ENCODE data around the gene TSEN15.
A peak's percentile ranks its signal among the peaks of the same experiment; 100 is the strongest.

Gene TSEN15

DNA sequence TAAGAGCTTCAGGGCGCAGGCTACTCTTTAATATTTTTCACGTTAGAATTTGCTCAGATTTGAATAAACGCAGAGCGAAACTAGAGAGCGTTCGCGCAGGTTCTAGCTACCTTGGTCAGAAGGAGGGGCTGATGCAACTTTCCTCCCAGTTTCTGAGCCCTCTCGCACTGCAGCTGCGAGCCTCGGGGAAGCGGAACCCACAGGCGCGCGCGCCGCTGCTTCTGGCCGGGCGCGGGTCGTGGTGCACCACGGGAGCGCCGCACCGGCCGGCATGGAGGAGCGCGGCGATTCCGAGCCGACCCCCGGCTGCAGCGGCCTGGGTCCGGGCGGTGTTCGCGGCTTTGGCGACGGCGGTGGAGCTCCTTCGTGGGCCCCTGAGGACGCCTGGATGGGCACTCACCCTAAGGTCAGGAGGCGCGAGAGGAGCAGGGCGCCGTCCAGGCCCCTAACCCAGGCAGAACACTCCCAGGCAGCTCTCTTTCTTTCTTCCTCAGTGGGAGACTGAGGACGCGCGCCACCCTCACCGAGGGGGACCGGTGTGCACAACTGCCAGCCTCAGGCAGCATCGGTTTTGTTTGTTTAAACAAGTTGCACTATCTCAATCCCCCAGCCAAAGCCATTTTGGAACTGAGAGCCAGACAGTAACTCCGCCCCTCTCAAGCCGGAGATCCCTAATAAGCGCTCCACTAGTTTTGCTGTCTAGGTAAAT is at the start of gene TSEN15:
TSEN15 (plus strand) TSS at position 246 of the 709 bp plus-strand sequence; CDS start at position 272, 26 bp downstream.
- Histone ChIP-seq H2AFZ (ENCODE audit: low read depth, low read length, severe bottlenecking) (peak within 1 kb of the TSS; percentile 91), H3K4me2 (ENCODE audit: low read depth, low read length, poor library complexity, severe bottlenecking) (peak within 1 kb of the TSS; percentile 84), H4K20me1 (ENCODE audit: low read depth, low read length) (no peaks in the 10 kb centered on the region), H3K9me2 (replicated peaks; ENCODE audit: insufficient read depth, low read length) (no peaks in the 10 kb centered on the region), H3F3A (ENCODE audit: insufficient read depth) (no peaks in the 10 kb centered on the region), H3K9me3 (ENCODE audit: insufficient read depth, low read length) (no peaks in the 10 kb centered on the region), H3K27ac (ENCODE audit: low read depth, low read length) (peak within 1 kb of the TSS; percentile 79), H3K36me3 (ENCODE audit: low read length) (peaks cover 4% of the 10 kb centered on the region; the same call in 1 of the 2 replicates), H3K79me2 (ENCODE audit: insufficient read depth, low read length) (peaks cover 9% of the 10 kb centered on the region; the same call in 1 of the 2 replicates), H3K4me3 (ENCODE audit: insufficient read depth, low read length, poor library complexity, severe bottlenecking) (peak within 1 kb of the TSS; percentile 75), H3K27me3 (ENCODE audit: low read length) (no peaks in the 10 kb centered on the region), H3K9ac (ENCODE audit: low read length) (peak within 1 kb of the TSS; percentile 84)
- no peak for TF ChIP-seq EZH2phosphoT487 (conservative IDR thresholded peaks at IDR 0.05; ENCODE audit: low read length)
- TF ChIP-seq, protein P1, sequence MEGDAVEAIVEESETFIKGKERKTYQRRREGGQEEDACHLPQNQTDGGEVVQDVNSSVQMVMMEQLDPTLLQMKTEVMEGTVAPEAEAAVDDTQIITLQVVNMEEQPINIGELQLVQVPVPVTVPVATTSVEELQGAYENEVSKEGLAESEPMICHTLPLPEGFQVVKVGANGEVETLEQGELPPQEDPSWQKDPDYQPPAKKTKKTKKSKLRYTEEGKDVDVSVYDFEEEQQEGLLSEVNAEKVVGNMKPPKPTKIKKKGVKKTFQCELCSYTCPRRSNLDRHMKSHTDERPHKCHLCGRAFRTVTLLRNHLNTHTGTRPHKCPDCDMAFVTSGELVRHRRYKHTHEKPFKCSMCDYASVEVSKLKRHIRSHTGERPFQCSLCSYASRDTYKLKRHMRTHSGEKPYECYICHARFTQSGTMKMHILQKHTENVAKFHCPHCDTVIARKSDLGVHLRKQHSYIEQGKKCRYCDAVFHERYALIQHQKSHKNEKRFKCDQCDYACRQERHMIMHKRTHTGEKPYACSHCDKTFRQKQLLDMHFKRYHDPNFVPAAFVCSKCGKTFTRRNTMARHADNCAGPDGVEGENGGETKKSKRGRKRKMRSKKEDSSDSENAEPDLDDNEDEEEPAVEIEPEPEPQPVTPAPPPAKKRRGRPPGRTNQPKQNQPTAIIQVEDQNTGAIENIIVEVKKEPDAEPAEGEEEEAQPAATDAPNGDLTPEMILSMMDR (IDR thresholded peaks at IDR 0.05; ENCODE audit: insufficient read depth, low read length, poor library complexity, severe bottlenecking) = no peak

- Histone ChIP-seq H3K27me3 (ENCODE audit: low read length) (no peaks in the 10 kb centered on the region), H3K36me3 (ENCODE audit: low read length) (no peaks in the 10 kb centered on the region), H3K27ac (ENCODE audit: low read depth, low read length) (no peak overlapping the region), H3K4me2 (ENCODE audit: low read depth, low read length, poor library complexity, severe bottlenecking) (no peak overlapping the region), H2AFZ (ENCODE audit: low read depth, low read length, severe bottlenecking) (no peak overlapping the region), H3K4me3 (ENCODE audit: insufficient read depth, low read length, poor library complexity, severe bottlenecking) (no peak overlapping the region), H3K9ac (ENCODE audit: low read length) (no peak overlapping the region), H3K79me2 (ENCODE audit: insufficient read depth, low read length) (no peaks in the 10 kb centered on the region), H3K9me3 (ENCODE audit: insufficient read depth, low read length) (no peaks in the 10 kb centered on the region), H3F3A (ENCODE audit: insufficient read depth) (no peaks in the 10 kb centered on the region), H3K9me2 (replicated peaks; ENCODE audit: insufficient read depth, low read length) (no peaks in the 10 kb centered on the region), H4K20me1 (ENCODE audit: low read depth, low read length) (no peaks in the 10 kb centered on the region)
- TF ChIP-seq EZH2phosphoT487 (conservative IDR thresholded peaks at IDR 0.05; ENCODE audit: low read length) = no peak
- TF ChIP-seq, protein P1 (IDR thresholded peaks at IDR 0.05; ENCODE audit: insufficient read depth, low read length, poor library complexity, severe bottlenecking) = no peak
These were observed 49.5 kb upstream of the TSEN15 start for GRCh38 chr1:184002071-184002470.

GRCh38 chr1:184004935-184005334 is 46.6 kb upstream of the TSEN15 start:
- Histone ChIP-seq H3K9me3 (ENCODE audit: insufficient read depth, low read length) (no peaks in the 10 kb centered on the region), H4K20me1 (ENCODE audit: low read depth, low read length) (no peaks in the 10 kb centered on the region), H3K36me3 (ENCODE audit: low read length) (no peaks in the 10 kb centered on the region), H3F3A (ENCODE audit: insufficient read depth) (no peaks in the 10 kb centered on the region), H3K9me2 (replicated peaks; ENCODE audit: insufficient read depth, low read length) (no peaks in the 10 kb centered on the region), H3K27me3 (ENCODE audit: low read length) (no peaks in the 10 kb centered on the region), H3K27ac (ENCODE audit: low read depth, low read length) (no peak overlapping the region), H3K79me2 (ENCODE audit: insufficient read depth, low read length) (no peaks in the 10 kb centered on the region), H2AFZ (ENCODE audit: low read depth, low read length, severe bottlenecking) (no peak overlapping the region), H3K4me2 (ENCODE audit: low read depth, low read length, poor library complexity, severe bottlenecking) (no peak overlapping the region), H3K4me3 (ENCODE audit: insufficient read depth, low read length, poor library complexity, severe bottlenecking) (no peak overlapping the region), H3K9ac (ENCODE audit: low read length) (no peak overlapping the region)
- TF ChIP-seq, protein P1 (IDR thresholded peaks at IDR 0.05; ENCODE audit: insufficient read depth, low read length, poor library complexity, severe bottlenecking) = no peak
- no peak for TF ChIP-seq EZH2phosphoT487 (conservative IDR thresholded peaks at IDR 0.05; ENCODE audit: low read length)

All from SU-DHL-6 (cell line).